ENCODE measurements around the gene GRIN3A. TPM values are rescaled to one million over a fixed set of nuclear protein-coding genes. Genes with fewer than 3 reads are reported as not detected.

The GRIN3A gene
- total RNA-seq, 1 experiment from 2014 or later, result 0.02 TPM

DNA sequence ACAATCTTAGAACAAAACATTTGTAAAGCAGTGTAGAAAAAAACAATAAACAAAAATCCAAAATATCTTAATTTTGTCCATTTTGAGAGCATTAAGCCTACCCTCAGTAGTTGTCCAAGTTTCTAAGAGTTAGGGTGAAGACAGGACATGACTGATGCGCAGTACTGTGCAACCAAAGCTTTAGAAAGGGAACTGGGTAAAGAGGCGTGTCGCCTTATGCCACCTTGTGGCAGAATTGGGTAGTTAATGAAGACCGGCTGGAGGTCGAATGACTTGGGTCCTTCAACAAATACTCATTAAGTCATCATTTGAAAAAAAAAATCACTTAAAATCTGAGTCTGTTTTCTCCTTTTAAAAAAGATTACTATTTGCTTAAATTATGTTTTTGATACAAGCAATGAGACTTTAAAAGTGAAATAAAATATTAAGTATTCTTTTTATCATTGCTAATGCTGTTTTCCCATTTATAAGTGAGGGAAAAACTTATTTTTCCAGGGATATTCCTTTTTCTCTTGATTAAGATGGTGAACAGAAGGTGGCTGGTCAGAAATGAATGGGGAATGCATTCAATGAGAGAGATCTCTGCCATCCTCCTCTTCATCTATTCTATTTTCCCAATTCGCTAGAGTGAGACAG, 208.3 kb downstream of the GRIN3A start:
- peak; percentile 43 for ATAC-seq
- POLR2A ChIA-PET, result interaction anchor here (0.9 to 1.7 kb wide), 3 partner anchors 65 to 81 kb away, joined by 3 to 6 read pairs (median 4); no protein-coding TSS in a partner anchor
- TF ChIP-seq, protein P1, sequence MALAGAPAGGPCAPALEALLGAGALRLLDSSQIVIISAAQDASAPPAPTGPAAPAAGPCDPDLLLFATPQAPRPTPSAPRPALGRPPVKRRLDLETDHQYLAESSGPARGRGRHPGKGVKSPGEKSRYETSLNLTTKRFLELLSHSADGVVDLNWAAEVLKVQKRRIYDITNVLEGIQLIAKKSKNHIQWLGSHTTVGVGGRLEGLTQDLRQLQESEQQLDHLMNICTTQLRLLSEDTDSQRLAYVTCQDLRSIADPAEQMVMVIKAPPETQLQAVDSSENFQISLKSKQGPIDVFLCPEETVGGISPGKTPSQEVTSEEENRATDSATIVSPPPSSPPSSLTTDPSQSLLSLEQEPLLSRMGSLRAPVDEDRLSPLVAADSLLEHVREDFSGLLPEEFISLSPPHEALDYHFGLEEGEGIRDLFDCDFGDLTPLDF (CRISPR knock-in tag; IDR thresholded peaks at IDR 0.05), result no peak
- TF ChIP-seq, protein P2, sequence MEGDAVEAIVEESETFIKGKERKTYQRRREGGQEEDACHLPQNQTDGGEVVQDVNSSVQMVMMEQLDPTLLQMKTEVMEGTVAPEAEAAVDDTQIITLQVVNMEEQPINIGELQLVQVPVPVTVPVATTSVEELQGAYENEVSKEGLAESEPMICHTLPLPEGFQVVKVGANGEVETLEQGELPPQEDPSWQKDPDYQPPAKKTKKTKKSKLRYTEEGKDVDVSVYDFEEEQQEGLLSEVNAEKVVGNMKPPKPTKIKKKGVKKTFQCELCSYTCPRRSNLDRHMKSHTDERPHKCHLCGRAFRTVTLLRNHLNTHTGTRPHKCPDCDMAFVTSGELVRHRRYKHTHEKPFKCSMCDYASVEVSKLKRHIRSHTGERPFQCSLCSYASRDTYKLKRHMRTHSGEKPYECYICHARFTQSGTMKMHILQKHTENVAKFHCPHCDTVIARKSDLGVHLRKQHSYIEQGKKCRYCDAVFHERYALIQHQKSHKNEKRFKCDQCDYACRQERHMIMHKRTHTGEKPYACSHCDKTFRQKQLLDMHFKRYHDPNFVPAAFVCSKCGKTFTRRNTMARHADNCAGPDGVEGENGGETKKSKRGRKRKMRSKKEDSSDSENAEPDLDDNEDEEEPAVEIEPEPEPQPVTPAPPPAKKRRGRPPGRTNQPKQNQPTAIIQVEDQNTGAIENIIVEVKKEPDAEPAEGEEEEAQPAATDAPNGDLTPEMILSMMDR (IDR thresholded peaks at IDR 0.05), result peak; percentile 61
- TF ChIP-seq, protein P3, sequence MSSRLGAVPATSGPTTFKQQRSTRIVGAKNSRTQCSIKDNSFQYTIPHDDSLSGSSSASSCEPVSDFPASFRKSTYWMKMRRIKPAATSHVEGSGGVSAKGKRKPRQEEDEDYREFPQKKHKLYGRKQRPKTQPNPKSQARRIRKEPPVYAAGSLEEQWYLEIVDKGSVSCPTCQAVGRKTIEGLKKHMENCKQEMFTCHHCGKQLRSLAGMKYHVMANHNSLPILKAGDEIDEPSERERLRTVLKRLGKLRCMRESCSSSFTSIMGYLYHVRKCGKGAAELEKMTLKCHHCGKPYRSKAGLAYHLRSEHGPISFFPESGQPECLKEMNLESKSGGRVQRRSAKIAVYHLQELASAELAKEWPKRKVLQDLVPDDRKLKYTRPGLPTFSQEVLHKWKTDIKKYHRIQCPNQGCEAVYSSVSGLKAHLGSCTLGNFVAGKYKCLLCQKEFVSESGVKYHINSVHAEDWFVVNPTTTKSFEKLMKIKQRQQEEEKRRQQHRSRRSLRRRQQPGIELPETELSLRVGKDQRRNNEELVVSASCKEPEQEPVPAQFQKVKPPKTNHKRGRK (CRISPR knock-in tag; IDR thresholded peaks at IDR 0.05; ENCODE audit: borderline replicate concordance), result no peak
- TF ChIP-seq MYBL2 (CRISPR knock-in tag; IDR thresholded peaks at IDR 0.05), result no peak
- TF ChIP-seq, protein P4, sequence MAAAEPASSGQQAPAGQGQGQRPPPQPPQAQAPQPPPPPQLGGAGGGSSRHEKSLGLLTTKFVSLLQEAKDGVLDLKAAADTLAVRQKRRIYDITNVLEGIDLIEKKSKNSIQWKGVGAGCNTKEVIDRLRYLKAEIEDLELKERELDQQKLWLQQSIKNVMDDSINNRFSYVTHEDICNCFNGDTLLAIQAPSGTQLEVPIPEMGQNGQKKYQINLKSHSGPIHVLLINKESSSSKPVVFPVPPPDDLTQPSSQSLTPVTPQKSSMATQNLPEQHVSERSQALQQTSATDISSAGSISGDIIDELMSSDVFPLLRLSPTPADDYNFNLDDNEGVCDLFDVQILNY (CRISPR knock-in tag; IDR thresholded peaks at IDR 0.05), result no peak
- no peak for TF ChIP-seq GRHL2 (CRISPR knock-in tag; IDR thresholded peaks at IDR 0.05; ENCODE audit: insufficient replicate concordance, severe bottlenecking)
- Mint-ChIP-seq H3K4me3 (no peak overlapping the region), H3K36me3 (no peaks in the 10 kb centered on the region), H3K27me3 (ENCODE audit: low read depth) (no peaks in the 10 kb centered on the region), H3K27ac (no peak overlapping the region), H3K4me1 (peaks cover 12% of the 10 kb centered on the region), H3K9me3 (no peaks in the 10 kb centered on the region)
- DNase-seq (ENCODE audit: low spot score), result peak; percentile 73
- CTCF ChIA-PET, result interaction anchor here (0.6 to 9.3 kb wide), 16 partner anchors 17 to 160 kb away, joined by 3 to 130 read pairs (median 6); a partner anchor contains a TSS

DNA sequence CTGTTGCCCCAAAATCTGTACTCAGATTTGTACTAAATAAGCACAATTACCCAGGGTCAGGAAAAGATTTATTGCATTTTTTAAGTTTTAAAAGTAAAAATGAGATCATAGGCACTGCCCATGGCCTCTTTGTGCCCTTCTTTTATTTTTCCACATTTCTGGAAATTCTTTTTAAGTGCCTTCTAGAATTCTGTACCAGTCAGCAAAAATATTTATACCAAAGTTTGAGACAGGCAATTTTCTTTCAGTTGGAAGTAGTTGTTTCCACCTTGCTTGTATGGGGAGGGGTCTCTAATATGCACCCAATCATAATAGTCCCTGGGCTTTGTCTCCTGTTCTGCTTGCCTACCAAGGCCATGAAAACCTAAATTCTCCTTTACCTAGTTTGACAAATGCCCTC, 210.4 kb downstream of the GRIN3A start:
- no peak overlapping the region for H3K4me3 Mint-ChIP-seq
- H3K36me3 Mint-ChIP-seq, result no peaks in the 10 kb centered on the region
- ChIA-PET POLR2A (no interaction called here), CTCF (interaction anchor here (0.8 to 1.5 kb wide), 2 partner anchors 69 to 79 kb away, joined by 4 to 12 read pairs; no protein-coding TSS in a partner anchor)
- H3K27ac Mint-ChIP-seq, result no peak overlapping the region
- TF ChIP-seq GABPB1 (CRISPR knock-in tag; IDR thresholded peaks at IDR 0.05) (no peak), NFATC4 (CRISPR knock-in tag; IDR thresholded peaks at IDR 0.05) (no peak)
- TF ChIP-seq, protein P5, sequence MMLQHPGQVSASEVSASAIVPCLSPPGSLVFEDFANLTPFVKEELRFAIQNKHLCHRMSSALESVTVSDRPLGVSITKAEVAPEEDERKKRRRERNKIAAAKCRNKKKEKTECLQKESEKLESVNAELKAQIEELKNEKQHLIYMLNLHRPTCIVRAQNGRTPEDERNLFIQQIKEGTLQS (CRISPR knock-in tag; conservative IDR thresholded peaks at IDR 0.05), result no peak
- peaks cover 25% of the 10 kb centered on the region for H3K4me1 Mint-ChIP-seq
- ATAC-seq (no peak), DNase-seq (ENCODE audit: low spot score) (no peak)
- H3K9me3 Mint-ChIP-seq, result no peaks in the 10 kb centered on the region
- H3K27me3 Mint-ChIP-seq (ENCODE audit: low read depth), result peaks cover 4% of the 10 kb centered on the region

DNA sequence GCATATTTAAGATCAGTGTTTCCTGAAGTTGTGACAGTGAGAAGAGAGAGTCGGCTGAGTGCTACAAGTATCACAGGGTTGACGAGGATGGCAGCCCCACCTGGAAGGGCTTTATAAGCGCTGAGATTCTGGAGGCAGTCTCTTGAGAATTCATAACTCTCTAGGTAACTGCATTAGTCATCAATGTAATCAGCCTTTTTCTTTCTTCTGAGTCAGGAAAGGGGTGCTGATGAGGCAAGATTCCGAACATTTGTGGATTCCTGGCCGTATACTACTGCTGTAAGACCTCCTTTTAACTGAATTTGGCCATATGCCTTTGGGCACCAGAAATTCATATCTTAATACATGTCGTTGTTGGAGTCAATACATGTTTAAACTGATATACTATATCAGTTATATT, 211.4 kb downstream of the GRIN3A start:
- TF ChIP-seq ZNF423 (CRISPR knock-in tag; IDR thresholded peaks at IDR 0.05) (no peak), TP53 (CRISPR knock-in tag; IDR thresholded peaks at IDR 0.05) (no peak), RELA (CRISPR knock-in tag; IDR thresholded peaks at IDR 0.05; ENCODE audit: borderline replicate concordance) (no peak), ZNF416 (CRISPR knock-in tag; IDR thresholded peaks at IDR 0.05) (no peak)
- TF ChIP-seq, protein P6, sequence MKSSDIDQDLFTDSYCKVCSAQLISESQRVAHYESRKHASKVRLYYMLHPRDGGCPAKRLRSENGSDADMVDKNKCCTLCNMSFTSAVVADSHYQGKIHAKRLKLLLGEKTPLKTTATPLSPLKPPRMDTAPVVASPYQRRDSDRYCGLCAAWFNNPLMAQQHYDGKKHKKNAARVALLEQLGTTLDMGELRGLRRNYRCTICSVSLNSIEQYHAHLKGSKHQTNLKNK (CRISPR knock-in tag; IDR thresholded peaks at IDR 0.05), result no peak
- TF ChIP-seq, protein P7, sequence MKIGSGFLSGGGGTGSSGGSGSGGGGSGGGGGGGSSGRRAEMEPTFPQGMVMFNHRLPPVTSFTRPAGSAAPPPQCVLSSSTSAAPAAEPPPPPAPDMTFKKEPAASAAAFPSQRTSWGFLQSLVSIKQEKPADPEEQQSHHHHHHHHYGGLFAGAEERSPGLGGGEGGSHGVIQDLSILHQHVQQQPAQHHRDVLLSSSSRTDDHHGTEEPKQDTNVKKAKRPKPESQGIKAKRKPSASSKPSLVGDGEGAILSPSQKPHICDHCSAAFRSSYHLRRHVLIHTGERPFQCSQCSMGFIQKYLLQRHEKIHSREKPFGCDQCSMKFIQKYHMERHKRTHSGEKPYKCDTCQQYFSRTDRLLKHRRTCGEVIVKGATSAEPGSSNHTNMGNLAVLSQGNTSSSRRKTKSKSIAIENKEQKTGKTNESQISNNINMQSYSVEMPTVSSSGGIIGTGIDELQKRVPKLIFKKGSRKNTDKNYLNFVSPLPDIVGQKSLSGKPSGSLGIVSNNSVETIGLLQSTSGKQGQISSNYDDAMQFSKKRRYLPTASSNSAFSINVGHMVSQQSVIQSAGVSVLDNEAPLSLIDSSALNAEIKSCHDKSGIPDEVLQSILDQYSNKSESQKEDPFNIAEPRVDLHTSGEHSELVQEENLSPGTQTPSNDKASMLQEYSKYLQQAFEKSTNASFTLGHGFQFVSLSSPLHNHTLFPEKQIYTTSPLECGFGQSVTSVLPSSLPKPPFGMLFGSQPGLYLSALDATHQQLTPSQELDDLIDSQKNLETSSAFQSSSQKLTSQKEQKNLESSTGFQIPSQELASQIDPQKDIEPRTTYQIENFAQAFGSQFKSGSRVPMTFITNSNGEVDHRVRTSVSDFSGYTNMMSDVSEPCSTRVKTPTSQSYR (CRISPR knock-in tag; IDR thresholded peaks at IDR 0.05), result no peak
- TF ChIP-seq, protein P8, sequence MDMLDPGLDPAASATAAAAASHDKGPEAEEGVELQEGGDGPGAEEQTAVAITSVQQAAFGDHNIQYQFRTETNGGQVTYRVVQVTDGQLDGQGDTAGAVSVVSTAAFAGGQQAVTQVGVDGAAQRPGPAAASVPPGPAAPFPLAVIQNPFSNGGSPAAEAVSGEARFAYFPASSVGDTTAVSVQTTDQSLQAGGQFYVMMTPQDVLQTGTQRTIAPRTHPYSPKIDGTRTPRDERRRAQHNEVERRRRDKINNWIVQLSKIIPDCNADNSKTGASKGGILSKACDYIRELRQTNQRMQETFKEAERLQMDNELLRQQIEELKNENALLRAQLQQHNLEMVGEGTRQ (CRISPR knock-in tag; IDR thresholded peaks at IDR 0.05), result no peak
- TF ChIP-seq, protein P9, sequence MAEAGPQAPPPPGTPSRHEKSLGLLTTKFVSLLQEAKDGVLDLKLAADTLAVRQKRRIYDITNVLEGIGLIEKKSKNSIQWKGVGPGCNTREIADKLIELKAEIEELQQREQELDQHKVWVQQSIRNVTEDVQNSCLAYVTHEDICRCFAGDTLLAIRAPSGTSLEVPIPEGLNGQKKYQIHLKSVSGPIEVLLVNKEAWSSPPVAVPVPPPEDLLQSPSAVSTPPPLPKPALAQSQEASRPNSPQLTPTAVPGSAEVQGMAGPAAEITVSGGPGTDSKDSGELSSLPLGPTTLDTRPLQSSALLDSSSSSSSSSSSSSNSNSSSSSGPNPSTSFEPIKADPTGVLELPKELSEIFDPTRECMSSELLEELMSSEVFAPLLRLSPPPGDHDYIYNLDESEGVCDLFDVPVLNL (CRISPR knock-in tag; IDR thresholded peaks at IDR 0.05; ENCODE audit: borderline replicate concordance, low read depth), result no peak
- peaks cover 23% of the 10 kb centered on the region for H3K4me1 Mint-ChIP-seq
- H3K27me3 Mint-ChIP-seq (ENCODE audit: low read depth), result peaks cover 4% of the 10 kb centered on the region
- H3K4me3 Mint-ChIP-seq, result no peak overlapping the region
- ChIA-PET CTCF (interaction anchor here (0.8 to 1.5 kb wide), 2 partner anchors 68 to 78 kb away, joined by 4 to 12 read pairs; no protein-coding TSS in a partner anchor), POLR2A (no interaction called here)
- no peaks in the 10 kb centered on the region for H3K36me3 Mint-ChIP-seq
- ATAC-seq (no peak), DNase-seq (ENCODE audit: low spot score) (no peak)
- H3K9me3 Mint-ChIP-seq, result no peaks in the 10 kb centered on the region
- no peak overlapping the region for H3K27ac Mint-ChIP-seq
